Activated CD4-positive, alpha-beta T cell treated with anti-CD3 and anti-CD28 coated beads, Interleukin-2, amount 50 U/mL, for 48 hours (primary cell): Measurements from ENCODE around the gene PTPA.
"Not testable (repeated sequence)": the region's sequence is repeated elsewhere in the genome, so short reads cannot be mapped to it uniquely, and the experiment has no call there.

ENCODE experiments used
- DNase-seq, 2 experiments: peaks; one replicate each; pipeline ENCODE4 v3.0.0-alpha.2; 2020

Gene PTPA

DNA sequence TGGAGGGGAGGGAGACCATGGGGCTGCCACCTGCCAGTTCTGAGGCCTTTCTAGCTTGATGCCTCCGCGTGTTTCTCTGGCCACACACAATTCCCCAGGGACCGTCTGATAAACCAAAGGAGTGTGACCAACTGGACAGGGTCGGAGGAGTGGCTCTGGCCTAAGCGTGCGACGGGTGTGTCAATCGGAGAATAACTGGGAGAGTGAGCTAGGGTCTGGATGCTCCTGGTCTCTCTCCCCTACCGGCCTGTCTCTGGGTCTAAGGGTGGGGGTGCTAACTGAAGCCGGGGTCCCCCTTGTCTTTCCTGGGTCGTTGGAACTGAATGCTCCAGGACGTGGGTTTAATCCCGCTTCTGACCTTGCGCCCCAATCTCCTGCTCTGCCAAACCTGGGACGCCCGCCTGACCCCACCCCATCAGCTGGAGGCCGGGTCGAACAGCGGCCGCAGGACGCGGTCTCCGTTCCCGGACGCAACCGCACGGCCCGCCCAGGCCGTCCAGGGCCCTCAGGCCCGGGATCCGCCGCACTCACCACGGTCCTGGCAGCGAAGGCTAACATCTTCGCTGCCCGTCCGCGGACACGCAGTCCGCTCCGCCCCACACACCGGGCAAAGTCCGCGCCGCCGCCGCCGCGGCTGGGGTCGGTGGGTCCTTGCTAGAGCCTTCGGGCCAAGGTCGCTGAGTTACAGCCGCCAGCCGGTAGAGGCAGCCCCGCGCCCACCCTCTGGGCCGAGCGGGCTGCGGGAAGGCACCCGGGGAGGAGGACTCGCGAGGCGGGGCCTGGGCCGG, 1.1 kb upstream of the PTPA start:
- peak in 1 of 2 experiments; percentile 17 for DNase-seq

DNA sequence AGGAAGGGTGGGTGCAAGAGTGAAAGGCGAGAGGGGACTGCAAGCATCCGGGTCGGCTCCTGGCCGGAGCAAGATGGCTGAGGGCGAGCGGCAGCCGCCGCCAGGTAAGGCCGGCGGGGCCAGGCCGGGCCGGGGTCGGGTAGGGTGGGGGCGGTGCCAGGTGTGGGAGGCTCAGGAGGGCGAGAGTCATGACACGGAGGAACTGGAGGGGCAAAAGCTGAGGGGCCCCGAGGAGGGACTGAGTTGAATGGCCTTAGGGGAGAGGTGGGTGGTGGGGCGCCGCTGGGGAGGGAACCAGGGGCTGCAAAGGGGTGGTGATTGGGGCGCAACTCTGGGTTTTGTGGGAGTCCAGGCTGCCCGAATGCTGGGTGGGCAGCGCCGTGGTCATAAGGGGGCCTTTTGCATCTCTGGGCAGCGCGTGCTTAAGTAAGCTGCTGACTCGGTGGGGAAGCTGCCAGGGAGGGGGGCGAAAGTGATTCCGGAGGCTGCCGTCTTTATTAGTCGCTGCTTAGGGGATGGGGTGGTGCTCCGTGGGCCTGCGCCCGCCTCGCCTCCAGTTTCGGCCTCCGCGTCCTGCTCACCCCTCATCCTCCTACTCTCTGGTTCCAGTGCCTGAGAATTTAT, 425 bp downstream of the PTPA start:
- DNase-seq = peak; percentile 35 to 39

GRCh38 chr9:129112526-129112925, 1.3 kb downstream of the PTPA start:
- DNase-seq = not testable (repeated sequence)

DNA sequence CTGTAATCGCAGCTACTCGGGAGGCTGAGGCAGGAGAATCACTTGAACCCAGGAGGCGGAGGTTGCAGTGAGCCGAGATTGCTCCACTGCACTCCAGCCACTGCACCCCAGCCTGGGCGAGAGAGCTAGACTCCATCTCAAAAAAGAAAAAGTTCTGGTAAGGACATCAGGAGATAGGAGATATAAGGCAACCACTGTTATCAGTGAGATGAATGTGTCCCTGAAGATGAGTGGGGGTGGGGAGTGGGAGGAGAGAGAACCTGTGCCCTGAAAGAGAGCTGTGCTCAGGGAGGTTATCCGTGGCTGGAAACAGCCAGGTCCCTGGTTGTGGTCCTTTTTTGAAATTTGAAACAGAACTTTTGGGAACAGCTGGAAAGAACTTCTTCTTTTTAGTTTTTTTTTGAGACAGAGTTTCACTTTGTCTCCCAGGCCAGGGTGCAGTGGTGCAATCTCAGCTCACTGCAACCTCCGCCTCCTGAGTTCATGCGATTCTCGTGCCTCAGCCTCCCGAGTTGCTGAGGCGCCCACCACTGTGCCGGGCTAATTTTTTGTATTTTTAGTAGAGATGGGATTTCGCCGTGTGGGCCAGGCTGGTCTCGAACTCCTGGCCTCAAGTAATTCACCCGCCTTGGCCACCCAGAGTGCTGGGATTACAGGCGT, 2.6 kb downstream of the PTPA start:
- no peak for DNase-seq

DNA sequence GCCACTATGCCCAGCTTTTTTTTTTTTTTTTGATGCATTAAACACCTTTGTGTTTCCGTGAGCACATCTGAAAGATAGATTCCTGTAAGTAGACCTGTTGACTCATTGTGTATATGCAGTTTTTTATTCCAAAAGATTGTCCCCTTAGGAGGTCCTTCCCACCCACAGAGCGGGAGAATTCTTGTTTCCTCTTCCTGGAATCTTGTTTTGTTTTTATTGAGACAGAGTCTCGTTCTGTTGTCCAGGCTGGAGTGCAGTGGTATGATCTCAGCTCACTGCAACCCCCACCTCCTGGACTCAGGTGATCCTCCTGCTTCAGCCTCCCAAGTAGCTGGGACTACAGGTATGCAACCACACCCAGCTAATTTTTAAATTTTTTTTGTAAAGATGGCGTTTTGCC, 7.6 kb downstream of the PTPA start:
- no peak for DNase-seq

DNA sequence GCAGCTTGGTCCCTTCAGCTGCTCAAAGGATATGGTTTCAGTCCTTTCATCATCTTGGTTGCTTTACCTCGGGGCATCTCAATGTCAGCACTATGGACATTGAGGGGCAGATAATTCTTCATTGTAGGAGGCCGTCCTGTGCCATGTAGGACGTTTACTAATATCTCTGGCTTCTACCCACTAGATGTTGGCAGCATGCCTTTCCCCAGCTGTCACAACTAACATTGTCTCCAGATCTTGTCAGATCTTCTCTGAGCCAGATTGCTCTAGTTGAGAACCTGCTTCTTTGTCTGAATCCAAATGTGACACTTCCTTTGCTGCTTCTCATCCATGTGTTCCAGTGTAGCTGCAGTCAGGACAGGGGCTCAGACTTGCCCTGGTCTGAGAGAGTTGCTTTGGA, 10.3 kb downstream of the PTPA start:
- no peak for DNase-seq

- DNase-seq = no peak
Measured at GRCh38 chr9:129122133-129122532, 10.9 kb downstream of the PTPA start.

DNA sequence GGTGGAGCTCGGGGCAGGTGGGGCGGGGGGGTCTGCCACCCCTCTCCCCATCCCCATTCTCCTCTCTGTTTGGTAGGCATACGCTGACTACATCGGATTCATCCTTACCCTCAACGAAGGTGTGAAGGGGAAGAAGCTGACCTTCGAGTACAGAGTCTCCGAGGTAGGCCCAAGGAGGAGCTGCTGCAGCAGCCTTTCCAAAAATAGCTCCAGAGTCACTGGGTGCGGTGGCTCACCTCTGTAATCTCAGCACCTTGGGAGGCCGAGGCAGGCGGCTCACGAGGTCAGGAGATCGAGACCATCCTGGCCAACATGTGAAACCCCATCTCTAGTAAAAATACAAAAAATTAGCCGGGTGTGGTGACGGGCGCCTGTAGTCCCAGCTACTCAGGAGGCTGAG, 11.8 kb downstream of the PTPA start:
- DNase-seq = not testable (repeated sequence)

DNA sequence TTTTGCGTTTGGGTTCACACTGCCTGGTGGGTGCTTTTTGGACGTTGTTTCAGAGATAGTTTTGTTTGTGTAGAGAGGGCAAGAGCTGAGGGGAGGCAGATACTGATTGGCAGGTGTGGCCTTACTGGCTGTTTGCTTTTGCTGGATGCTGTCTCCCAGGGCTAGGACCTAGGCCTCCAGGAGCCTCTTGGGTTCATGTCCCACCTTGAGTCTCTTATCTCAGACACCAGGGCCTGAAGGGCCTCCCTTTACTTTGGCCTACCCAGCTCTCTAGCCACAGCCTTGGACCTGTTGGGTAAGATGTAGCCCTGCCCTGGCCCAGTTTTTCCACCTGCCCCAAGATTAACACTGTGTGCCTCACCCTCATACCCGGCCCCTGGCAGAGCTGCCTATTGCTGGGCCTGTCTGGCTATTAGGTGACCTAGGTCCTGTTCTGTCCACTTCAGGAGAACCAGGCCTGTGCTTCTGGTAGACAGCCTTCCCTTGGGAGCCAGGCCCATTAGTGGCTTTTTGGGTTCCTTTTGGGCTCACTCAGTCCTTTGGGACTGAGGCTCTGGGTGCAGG, 13.4 kb downstream of the PTPA start:
- DNase-seq = no peak

DNA sequence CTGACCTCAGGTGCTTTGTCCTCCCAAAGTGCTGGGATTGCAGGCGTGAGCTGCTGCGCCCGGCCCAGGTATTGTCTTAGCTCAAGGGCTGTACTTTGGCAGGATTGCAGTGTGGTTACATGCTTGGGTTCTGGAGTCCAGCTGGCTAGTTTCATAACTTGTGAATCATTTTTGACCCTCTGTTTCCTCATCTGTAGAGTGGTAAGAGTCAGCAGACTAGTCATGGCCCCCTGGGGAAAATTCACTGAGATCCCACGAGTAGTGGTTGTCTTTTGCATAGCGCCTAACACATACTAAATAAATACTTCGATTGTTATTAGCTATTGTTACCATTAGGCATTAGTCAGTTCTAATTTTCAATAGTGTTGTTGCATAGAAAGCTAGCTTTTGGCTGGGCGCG, 14.3 kb downstream of the PTPA start:
- no peak for DNase-seq

GRCh38 chr9:129126749-129127618, 15.8 kb downstream of the PTPA start:
- DNase-seq = no peak

GRCh38 chr9:129128689-129129088, 17.5 kb downstream of the PTPA start:
- no peak for DNase-seq

DNA sequence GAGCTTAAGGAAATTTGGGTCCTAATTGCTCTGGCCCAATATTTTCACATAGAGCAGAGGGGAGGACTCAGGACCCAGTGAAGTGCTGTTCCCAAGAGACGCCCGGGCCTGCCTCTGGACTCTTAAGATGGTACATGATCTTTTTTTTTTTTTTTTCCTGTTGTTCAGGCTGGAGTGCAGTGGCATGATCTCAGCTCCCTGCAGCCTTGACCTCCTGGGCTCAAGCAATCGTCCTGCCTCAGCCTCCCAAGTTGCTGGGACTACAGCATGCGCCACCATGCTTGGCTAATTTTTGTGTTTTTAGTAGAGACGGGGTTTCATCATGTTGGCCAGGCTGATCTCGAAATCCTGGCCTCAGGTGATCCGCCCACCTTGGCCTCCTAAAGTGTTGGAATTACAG, 19.1 kb downstream of the PTPA start:
- DNase-seq = not testable (repeated sequence)

DNA sequence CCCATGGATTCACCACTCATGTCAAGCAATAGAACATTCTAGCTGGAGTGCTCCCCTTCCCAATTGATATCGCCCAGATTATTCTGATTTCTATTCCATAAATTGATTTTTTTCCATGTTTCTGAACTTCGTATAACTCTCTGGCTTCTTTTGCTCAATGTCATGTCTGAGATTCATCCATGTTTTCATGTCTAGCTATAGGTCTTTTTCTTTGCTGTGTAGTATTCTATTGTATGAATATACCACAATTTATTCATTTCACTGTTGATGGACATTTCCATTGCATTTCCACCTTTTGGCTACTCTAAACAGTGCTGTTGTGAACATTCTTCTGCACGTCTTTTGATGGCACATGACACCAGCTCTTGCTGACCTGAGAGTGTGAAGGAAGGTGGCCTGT, 19.6 kb downstream of the PTPA start:
- DNase-seq = no peak

GRCh38 chr9:129131300-129132145, 20.3 kb downstream of the PTPA start:
- peak; percentile 86 to 89 for DNase-seq

GRCh38 chr9:129133082-129133481, 21.9 kb downstream of the PTPA start:
- no peak for DNase-seq

DNA sequence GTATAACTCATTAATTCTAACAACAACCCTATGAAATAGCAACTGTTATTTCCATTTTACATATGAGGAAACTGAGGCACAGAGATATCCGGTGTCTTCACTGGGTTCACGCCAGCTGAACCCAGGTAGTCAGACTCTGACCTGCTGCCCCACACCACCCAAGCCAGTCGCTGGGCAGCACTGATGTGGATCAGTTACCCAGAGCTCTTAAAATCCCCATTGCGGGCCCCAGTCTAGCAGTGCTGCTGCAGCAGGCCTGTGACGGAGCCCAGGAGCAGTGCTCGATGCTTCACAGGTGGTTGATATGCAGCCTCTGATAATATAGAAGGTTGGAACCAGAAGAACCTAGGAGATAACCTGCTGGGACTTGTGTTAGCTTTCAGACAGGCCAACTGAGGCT, 24.3 kb downstream of the PTPA start:
- DNase-seq = no peak

- DNase-seq = no peak
Measured at GRCh38 chr9:129136446-129137035, 25.3 kb downstream of the PTPA start.

DNA sequence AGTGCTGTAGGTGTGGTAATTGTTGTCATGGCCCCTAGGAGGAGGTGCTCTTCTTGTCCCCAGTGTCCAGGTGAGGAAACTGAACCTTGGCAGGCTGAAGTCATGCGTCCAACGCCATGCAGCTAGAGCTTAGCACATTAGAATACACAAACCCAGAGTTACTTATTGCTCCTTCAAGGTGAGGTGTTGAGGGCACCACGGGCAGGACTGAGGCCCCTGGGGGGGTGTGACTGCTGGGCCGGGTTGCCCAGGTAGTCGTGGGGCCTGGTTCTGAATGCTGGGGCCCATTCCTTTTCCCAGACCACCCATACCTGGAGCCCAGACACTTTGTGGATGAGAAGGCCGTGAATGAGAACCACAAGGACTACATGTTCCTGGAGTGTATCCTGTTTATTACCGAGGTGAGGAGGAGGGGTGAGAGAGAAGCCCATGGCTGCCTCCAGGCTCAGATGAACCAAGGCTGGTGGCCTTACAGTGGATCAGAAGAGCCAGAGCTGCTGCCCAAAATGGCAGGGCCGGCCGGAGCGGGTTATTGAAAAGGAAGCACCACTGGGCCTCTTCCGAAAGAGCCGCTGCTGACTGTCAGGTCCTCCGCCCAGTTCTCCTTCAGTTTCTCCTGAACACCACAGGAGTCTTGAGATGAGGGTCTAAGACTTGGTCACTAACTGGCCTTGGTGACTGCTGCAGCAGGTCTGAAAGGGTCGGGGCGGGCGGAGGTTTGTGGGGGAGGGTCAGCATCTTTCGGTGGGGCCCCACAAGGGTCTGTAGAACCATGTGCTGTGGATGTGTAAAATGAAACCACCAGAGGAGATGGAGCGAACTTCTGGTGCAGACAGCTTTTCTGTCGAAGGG, 26.3 kb downstream of the PTPA start:
- DNase-seq = no peak

GRCh38 chr9:129138144-129138462, 26.9 kb downstream of the PTPA start:
- no peak for DNase-seq
